Mesodermal cell (in vitro differentiated cells): ENCODE data around the gene DMC1.
A peak's percentile ranks its signal among the peaks of the same experiment; 100 is the strongest.

ENCODE experiments used
- H3K27ac ChIP-seq: 2 replicates; pipeline ENCODE4 v1.7.0; 2013; ENCODE audit warnings: mild to moderate bottlenecking, low read depth, low read length, moderate library complexity; ENCODE audit not compliant: severe bottlenecking
- H3K36me3 ChIP-seq: 2 replicates; pipeline ENCODE4 v1.7.1; 2013; ENCODE audit warnings: mild to moderate bottlenecking, low read length, moderate library complexity; ENCODE audit not compliant: control insufficient read depth, insufficient read depth
- H3K4me1 ChIP-seq: one replicate; pipeline ENCODE4 v1.7.1; 2013; ENCODE audit warnings: mild to moderate bottlenecking, low read length; ENCODE audit not compliant: insufficient read depth, control insufficient read depth, poor library complexity, severe bottlenecking
- H3K4me3 ChIP-seq: 2 replicates; pipeline ENCODE4 v1.7.0; 2013; ENCODE audit warnings: low read length, control low read depth, mild to moderate bottlenecking; ENCODE audit not compliant: insufficient read depth, poor library complexity, severe bottlenecking; ENCODE audit errors: extremely low read depth
- H3K9me3 ChIP-seq: 2 replicates; pipeline ENCODE4 v1.7.1; 2013; ENCODE audit warnings: mild to moderate bottlenecking, low read length, moderate library complexity; ENCODE audit not compliant: control insufficient read depth
- WGBS, 2 experiments: methylation state at CpG; one replicate each; pipeline ENCODE4 v1.1.5; 2013; ENCODE audit warnings: missing lambda C conversion rate in 2 of 2; ENCODE audit not compliant: insufficient coverage in 2 of 2; 5-methylcytosine and 5-hydroxymethylcytosine counted together

Gene DMC1

DNA sequence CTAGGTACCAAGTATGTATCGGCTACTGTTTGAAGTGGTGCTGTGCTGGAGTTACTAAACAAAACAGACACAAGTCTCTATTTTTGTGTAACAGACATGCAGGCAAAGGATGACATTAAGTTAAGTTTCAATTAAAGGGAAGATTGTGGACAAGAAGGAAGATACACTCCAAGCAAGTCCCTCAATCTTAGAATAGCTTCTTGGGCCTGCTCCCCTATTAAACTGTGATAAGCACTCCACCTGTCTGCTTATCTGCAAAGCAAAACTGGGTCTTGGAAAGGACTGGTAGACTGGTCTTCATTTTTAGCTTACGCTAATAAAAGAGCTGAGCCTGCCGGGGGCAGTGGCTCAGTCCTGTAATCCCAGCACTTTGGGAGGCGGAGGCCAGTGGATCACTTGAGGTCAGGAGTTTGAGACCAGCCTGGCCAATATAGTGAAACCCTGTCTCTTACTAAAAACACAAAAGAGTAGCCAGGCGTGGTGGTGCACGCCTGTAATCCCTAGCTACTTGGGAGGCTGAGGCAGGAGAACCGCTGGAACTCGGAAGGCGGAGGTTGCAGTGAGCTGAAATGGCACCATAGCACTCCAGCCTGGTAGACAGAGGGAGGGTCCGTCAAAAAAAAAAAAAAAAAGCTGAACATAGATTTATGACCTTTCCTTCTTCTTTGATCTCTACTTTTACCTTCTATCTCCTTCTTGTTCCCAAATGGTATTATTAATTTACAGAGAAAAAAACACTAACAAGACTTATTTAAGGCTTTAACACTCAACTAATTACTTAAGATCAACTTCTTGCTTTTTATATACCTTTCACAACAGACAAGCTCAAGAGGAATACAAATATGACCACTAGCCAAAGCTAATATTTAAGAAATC is 67.9 kb downstream of the DMC1 start:
- 87 to 99% methylated on average over 7 to 8 of the region's 10 CpGs for WGBS, 2 experiments
- H3K4me3 ChIP-seq: no peak overlapping the region
- peaks cover 73% of the 10 kb centered on the region for H3K36me3 ChIP-seq
- no peaks in the 10 kb centered on the region for H3K9me3 ChIP-seq
- H3K4me1 ChIP-seq: no peaks in the 10 kb centered on the region
- H3K27ac ChIP-seq: no peak overlapping the region

DNA sequence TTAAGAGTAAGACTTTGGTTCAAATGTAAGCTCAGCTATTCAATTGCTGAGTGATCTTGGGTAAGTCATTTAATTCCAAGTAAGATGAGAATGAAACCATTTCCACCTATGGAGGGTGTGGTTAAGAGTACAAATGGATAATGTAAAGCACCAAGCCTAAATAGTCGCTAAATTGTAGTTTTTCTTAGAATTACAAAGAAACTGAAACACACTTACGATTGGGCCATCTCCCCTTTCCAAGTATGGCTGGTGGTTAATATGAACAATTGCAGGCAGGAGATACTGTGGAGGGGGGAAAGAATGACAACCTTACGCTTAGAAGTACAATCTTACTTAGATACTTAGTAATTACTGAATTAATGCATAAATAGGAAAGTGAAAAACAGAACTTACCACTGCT is 72.1 kb downstream of the DMC1 start:
- Histone ChIP-seq H3K36me3 (peaks cover 98% of the 10 kb centered on the region), H3K4me3 (no peak overlapping the region), H3K9me3 (no peaks in the 10 kb centered on the region), H3K27ac (no peak overlapping the region), H3K4me1 (no peaks in the 10 kb centered on the region)
- no CpG with 5 or more reads among the region's 3 CpGs for WGBS, 2 experiments

DNA sequence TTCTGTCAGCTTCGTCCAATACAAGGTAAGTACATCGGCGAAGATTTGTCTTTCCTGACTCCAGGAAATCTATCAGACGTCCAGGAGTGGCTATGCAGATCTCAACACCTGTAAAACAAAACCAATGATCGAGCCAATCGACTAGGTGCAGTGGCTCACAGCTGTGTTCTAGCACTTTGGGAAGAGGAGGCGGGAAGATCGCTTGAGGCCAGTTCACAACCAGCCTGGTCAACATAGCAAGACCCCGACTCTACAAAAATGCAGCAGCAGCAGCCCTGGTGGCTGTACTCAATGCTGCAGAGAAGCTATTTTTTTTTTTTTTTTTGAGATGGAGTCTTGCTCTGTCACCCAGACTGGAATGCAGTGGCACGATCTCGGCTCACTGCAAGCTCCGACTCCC is 75.0 kb downstream of the DMC1 start:
- peaks cover 100% of the 10 kb centered on the region for H3K36me3 ChIP-seq
- H3K27ac ChIP-seq: no peak overlapping the region
- WGBS, 2 experiments: 98 to 100% methylated on average over 10 to 11 of the region's 12 CpGs

DNA sequence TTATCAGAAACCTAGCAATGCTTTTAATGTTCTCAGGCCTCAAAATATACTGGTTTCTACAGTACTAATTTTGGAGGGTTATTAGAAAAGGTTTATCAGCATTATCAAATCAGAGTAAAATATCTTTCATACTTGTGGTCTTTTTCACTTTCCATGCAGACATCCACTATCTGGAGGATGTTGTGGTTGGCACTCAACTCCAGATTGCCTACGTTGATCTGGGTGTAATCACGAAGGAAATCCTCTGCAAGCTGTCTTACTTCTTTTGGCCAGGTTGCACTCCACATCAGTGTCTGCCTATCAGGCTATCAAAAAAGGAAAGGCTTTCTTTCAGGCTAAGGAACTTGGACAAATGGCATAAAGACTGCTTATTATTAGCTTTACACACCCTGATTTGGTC is 75.5 kb downstream of the DMC1 start:
- no peak overlapping the region for H3K4me3 ChIP-seq
- peaks cover 100% of the 10 kb centered on the region for H3K36me3 ChIP-seq
- 100% methylated on average over 2 of the region's 2 CpGs for WGBS, 2 experiments
- H3K9me3 ChIP-seq: no peaks in the 10 kb centered on the region
- peaks cover 6% of the 10 kb centered on the region for H3K4me1 ChIP-seq
- no peak overlapping the region for H3K27ac ChIP-seq

More for the DNA sequence above, 75.0 kb downstream of the DMC1 start:
- Histone ChIP-seq H3K4me3 (no peak overlapping the region), H3K4me1 (peaks cover 4% of the 10 kb centered on the region), H3K9me3 (no peaks in the 10 kb centered on the region)

DNA sequence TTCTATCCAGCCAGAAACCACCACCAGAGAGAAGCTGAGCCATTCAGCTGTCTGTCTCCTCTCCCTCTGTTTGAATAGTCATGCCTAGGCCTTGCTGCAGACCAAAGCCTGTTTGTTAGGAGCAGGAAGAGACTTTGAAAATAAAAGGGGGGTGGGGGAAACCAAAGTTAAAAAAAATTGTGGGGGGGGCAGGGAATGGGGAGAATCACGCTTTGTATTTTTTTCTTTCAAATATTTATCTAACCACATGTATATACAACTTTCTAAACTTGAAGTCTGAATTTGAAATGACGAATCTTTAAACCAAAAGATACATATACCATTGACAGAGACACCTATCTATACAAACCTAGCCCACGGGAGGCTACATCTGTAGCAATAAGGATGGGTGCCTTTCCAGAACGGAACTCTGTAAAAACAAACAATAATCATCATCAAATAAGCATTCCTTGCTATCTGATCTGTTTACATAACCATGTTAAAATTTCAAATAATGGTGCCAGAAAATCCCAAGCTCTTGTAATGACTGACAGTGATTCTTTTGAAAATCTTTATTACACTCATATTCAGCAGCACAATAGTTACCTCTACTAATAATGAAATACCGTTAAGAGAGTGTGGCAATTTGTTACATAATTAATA is 78.2 kb downstream of the DMC1 start:
- H3K36me3 ChIP-seq: peaks cover 97% of the 10 kb centered on the region
- peaks cover 8% of the 10 kb centered on the region for H3K4me1 ChIP-seq
- 100% methylated on average over 2 to 3 of the region's 5 CpGs for WGBS, 2 experiments
- no peak overlapping the region for H3K4me3 ChIP-seq
- H3K27ac ChIP-seq: no peak overlapping the region
- no peaks in the 10 kb centered on the region for H3K9me3 ChIP-seq

DNA sequence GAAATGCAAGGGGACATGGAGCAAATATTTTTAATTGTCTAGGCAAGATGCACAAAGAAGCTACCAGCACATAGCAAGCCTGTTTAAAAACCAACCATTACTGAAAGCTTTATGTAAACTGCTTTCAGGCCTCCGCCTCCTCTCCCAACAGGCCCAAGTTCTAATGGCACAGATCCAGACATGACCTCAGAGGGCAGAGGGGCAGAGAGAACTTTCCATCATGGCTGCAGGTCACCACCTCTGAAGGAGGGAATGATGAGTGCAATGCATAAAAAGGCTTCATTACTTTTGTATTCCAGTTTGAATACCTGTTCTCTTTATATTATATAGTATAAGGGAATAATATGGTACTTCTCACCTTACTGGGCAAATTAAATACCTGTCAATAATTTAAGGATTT is 79.1 kb downstream of the DMC1 start:
- H3K9me3 ChIP-seq: no peaks in the 10 kb centered on the region
- H3K36me3 ChIP-seq: peaks cover 97% of the 10 kb centered on the region
- 100% methylated on average over 1 of the region's 1 CpG; no CpG with 5 or more reads in 1 of the 2 experiments for WGBS, 2 experiments
- peaks cover 8% of the 10 kb centered on the region for H3K4me1 ChIP-seq
- no peak overlapping the region for H3K4me3 ChIP-seq
- H3K27ac ChIP-seq: peak overlapping the region; percentile 45

DNA sequence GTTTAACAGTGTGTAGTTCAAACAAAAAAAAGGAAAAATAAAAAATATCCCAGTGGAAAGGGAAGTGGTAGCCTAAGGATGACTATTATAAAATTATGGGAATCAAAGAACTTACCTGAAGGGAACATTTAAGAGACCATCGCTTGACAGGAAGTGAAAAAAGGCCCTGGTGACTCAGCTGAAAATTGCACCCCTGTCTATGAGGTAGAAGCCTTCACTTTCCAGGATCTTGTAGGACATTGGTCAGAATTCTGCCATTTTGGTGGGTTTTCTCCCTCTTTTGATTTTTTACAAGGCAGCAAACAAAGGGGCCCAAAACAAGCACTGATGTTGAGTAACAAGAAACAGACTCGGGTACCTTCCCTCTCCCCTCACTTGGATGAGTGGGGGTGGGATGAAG is 79.5 kb downstream of the DMC1 start:
- H3K36me3 ChIP-seq: peaks cover 96% of the 10 kb centered on the region
- no peak overlapping the region for H3K4me3 ChIP-seq
- H3K4me1 ChIP-seq: peaks cover 8% of the 10 kb centered on the region
- no peaks in the 10 kb centered on the region for H3K9me3 ChIP-seq
- H3K27ac ChIP-seq: peak overlapping the region; percentile 45
- 80 to 94% methylated on average over 1 of the region's 2 CpGs for WGBS, 2 experiments

DNA sequence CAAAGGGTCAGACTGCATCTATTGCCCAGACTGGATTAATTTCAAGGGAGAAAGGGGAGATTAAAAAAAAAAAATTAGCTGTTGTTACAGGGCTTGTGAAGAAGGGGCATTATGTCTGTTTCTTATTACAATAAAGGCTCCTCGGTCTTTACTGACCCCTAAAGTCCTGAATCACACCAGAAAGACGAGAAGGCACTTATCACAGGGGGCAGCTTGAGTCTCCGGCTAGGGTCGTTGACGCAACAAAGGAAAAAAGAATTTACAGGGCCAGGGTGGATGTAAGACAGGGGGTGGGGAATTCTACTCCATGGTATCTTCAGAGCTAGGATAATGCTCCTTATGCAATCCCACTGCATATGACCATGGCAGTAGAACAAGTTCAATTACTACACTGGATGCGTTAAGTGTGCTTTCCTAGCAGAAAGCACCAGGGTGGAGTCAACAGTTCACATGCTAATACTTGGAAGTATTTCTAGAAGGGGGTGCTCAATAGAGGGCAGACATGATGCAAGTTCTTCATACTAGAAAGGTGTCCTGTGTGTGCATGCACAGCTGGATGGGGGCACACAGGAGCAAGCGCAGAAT is 80.3 kb downstream of the DMC1 start:
- Histone ChIP-seq H3K4me1 (peaks cover 8% of the 10 kb centered on the region), H3K9me3 (no peaks in the 10 kb centered on the region), H3K4me3 (no peak overlapping the region), H3K27ac (peak overlapping the region; percentile 45), H3K36me3 (peaks cover 95% of the 10 kb centered on the region)
- WGBS, 2 experiments: 92 to 94% methylated on average over 6 to 7 of the region's 7 CpGs

DNA sequence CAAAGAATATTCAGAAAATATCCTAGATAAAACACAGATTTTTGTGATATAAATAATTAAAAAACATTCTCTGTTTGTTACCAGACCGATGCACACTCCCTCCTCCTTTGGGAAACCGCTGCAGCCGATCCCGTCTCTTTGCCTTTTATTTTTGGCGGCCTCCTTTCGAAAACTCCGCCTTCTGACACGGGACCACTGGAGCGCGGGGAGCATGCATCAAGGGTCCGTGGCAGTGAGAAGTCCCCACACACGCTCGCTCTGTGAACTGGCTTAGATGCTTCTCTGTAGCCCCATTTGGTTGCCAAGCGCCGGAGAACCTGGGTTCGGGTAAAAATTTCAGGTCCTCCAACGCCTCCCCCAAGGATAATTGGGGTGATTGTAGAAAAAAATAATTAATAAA is 80.8 kb downstream of the DMC1 start:
- Histone ChIP-seq H3K4me3 (no peak overlapping the region), H3K9me3 (no peaks in the 10 kb centered on the region), H3K36me3 (peaks cover 95% of the 10 kb centered on the region), H3K4me1 (peaks cover 8% of the 10 kb centered on the region), H3K27ac (no peak overlapping the region)
- 97 to 98% methylated on average over 14 to 15 of the region's 17 CpGs for WGBS, 2 experiments

DNA sequence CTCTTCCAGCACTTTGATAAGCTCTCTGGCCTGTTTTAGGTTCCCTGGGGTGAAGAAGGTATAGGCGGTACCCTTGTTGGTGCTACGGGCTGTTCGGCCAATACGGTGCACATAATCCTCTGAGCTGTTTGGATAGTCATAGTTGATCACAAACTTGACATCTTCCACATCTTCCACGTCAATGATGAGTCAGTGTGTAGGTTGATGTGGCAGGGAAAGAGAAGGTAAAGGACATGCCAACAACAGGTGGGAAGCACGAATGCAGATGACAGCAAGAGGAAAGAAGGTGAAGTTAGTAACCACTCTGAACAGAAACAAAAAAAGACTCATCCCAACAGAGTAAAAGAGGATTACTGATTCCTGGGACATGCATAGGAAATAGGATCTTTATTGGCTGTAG is 82.0 kb downstream of the DMC1 start:
- no peak overlapping the region for H3K4me3 ChIP-seq
- WGBS, 2 experiments: 93% methylated on average over 3 of the region's 6 CpGs; no CpG with 5 or more reads in 1 of the 2 experiments
- no peak overlapping the region for H3K27ac ChIP-seq
- peaks cover 95% of the 10 kb centered on the region for H3K36me3 ChIP-seq
- no peaks in the 10 kb centered on the region for H3K9me3 ChIP-seq
- peaks cover 8% of the 10 kb centered on the region for H3K4me1 ChIP-seq
